Measurements from ENCODE around the gene AP1M1.
A peak's percentile ranks its signal among the peaks of the same experiment; 100 is the strongest.
"Not testable (repeated sequence)": the region's sequence is repeated elsewhere in the genome, so short reads cannot be mapped to it uniquely, and the experiment has no call there.

Gene AP1M1

GRCh38 chr19:16261584-16262368 lies 64.1 kb downstream of the AP1M1 start:
- DNase-seq (ENCODE audit: low spot score), result no peak

DNA sequence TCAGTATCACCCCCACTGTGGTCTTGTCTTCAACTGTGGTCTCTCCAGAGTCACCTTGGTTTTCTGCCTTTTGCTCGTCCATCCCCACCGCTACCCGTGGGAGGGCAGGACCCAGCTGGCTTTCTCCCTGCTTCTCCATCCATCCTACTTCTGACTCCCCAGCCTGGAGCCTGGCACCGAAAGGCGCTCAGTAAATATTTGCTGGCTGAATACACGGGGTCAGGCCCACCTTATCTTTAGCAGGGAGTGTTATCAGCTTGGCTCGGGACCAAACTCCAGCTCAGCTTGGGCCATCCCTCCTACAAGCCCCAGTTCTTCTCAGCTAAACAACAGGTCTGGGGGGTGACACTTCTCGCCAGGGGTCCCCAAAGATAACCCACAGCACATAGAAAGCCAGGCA lies 64.9 kb downstream of the AP1M1 start:
- no peak for DNase-seq (ENCODE audit: low spot score)

- peak; percentile 60 for DNase-seq (ENCODE audit: low spot score)
Measured at GRCh38 chr19:16263141-16263761, 65.5 kb downstream of the AP1M1 start.

GRCh38 chr19:16265205-16265604 lies 67.5 kb downstream of the AP1M1 start:
- no peak for DNase-seq (ENCODE audit: low spot score)

DNA sequence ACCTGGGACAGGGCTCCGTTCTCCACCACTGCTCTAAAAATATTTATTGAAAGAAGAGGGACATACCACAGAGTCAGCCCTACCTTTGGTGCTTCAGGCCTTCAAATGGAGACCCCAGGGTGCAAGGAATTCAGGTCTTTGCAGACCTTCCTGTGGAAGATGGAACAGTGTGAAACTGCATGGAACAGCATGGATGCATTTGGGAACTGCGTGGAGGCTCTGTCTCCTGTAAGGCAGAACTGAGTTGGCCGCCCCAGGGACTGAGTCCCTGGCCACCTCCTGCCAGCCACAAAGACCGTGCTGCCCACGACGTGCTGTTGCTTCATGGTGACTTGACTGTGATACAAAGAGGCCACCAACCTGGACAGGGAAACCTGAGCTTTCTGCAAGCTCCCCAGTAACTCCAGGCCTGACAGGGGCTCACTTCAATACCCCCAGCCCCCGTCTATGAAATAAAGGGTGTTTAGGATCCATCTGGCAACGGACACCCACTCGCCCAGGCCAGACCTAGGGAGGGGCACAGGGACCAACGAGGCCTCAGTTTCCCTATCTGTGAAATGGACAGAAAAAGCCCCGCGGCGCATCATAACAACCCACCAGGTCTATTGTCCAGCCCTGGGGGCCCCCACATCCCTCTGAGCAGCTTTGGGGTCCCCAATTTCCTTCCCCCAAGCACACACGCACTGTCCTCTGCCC lies 68.3 kb downstream of the AP1M1 start:
- DNase-seq (ENCODE audit: low spot score), result no peak

GRCh38 chr19:16266586-16266942 lies 68.9 kb downstream of the AP1M1 start:
- no peak for DNase-seq (ENCODE audit: low spot score)

DNA sequence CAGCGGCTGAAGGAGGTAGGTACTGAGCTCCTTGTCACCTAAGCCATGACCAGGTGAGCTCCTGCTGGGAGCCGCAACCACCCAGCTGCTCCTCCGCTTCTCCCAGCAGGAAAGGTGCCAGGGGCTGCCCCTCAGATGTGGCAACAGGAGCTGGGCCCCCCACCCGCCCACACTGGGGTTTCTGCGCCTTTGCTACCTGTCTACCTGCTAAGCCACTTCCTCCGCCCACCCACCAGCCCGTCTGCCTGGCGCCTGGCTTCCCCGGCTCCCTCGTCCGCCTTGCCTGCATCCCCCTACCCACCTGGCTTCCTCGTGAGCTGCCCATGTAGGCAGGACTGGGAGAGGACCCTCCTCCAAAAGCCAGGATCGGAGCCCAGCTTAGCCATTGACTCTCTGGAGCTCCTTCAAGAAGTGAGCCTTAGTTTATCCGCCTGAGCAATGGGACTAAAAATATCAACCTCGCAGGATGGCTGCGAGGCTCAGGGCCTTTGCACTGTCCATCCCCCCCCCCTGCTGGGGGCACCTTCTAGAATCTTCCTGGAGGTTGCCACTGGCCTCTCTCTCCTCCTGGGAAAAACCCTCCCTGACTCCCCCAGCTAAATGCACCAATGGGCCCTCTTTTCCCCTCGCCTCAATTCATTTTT lies 71.1 kb downstream of the AP1M1 start:
- DNase-seq (ENCODE audit: low spot score), result no peak

DNA sequence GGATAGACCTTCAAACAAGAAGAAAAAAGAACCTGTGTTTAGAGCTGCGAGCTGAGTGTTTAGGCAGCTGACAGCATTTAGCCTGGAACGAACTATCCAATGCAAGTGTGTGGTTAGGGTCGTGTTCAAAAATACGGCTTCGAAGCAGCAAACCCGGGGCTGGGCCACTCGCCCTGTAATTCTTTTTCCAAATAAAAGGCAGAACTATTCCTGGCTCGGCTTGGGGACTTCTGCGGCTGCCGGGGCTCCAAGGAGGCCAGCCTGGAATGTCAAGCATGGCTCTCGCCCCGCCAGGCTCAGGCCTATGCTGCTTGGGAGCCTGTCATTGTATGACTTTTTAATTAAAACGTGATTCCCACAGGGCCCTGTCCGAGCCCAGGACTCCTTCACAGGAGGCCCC lies 75.2 kb downstream of the AP1M1 start:
- DNase-seq (ENCODE audit: low spot score), result no peak

DNA sequence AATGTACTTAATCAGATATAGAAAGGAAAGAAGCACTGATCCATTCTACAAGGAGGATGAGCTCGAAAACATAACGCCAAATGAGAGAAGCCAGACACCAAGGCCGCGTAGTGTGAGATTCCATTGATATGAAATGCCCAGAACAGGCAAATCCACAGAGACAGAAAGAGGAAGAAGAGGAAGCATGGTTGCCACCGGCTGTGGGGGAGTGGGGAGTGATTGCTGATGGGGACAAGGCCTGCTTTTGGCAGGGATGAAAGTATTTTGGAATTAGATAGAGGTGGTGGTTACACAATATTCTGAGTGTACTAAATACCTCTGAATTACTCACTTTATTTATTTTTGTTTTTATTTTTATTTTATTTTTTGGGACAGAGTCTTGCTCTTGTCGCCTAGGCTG lies 76.7 kb downstream of the AP1M1 start:
- DNase-seq (ENCODE audit: low spot score), result no peak

DNA sequence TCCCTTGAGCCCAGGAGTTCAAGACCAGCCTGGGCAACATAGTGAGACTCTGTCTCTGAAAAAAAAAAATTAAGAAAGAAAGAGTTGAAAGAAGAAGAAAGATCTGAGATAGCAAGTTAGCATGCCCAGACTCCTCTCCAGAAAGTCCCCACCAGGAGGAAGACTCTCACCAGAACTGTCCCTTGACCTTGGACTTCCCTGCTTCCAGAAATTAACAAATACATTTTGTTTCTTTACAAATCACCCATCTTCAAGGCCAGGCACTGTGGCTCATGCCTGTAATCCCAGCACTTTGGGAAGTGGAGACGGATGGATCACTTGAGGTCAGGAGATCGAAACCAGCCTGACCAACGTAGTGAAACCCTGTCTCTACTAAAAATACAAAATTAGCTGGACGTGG lies 82.6 kb downstream of the AP1M1 start:
- no peak for DNase-seq (ENCODE audit: low spot score)

DNA sequence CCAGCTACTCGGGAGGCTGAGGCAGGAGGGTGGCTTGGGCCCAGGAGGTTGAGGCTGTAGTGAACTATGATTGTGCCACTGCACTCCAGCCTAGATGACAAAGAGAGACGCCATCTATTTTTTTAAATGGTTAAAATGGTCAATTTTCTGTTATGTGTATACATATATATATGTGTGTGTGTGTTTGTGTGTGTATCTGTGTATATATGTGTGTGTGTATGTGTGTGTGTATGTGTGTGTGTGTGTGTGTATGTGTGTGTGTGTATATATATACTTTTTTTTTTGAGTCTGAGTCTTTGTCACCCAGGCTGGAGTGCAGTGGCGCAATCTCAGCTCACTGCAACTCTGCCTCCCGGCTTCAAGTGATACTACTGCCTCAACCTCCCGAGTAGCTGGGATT lies 84.0 kb downstream of the AP1M1 start:
- no peak for DNase-seq (ENCODE audit: low spot score)

DNA sequence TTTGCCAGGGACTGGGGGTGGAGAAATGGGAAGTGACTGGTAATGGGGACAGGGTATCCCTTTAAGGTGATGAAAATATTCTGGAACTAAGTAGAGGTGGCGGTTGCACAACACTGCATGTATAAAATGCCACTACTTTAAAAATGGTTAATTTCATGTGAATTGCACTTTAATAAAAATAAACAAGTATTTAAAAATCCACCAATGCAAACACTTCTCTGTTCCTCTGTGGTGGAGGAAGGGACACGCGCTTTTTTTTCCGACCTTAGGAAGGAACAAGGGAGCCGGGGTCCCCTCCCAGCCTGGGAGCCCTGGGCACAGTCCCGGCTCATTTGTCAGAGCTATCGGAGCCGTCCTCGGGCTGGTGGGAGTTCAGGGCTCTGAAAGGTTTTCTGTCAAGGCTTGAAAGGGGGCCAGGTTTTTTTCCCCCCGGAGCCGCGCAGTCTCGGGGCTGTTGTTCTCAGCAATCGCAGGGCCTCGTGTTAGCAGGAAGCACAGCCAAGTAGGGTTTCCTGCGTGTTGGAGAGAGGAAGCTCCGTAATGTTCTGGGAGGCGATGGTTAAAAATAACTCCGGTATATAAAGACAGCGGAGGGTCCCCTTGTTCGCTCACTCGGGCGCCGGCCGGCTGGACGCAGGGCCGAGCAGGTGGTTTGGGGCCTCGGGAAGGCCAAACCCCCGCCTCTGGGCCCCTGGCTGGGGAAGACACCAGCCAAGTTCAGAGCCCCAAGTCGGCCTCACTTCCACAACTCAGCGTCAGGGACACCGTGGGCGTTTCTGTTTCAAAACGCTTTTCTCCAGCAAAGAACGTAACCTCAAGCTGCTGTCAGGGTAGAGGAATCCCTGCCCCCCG lies 85.7 kb downstream of the AP1M1 start:
- no peak for DNase-seq (ENCODE audit: low spot score)

DNA sequence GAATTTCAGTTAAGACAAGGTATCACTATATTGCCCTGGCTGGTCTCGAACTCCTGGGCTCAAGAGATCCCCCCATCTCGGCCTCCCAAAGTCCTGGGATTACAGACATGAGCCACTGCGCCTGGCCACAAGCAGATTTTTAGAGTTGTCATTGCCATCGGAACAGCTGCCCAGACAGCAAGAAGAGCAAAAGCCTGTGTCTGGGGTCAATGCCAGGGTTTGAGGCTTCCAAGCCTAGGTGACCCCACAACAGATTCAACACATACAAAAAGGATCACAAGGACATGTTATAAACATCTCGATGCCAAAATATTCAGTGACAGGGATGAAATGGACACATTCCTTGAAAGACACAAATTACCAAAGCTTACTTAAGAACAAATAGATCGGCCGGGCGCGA lies 86.8 kb downstream of the AP1M1 start:
- DNase-seq (ENCODE audit: low spot score), result no peak

GRCh38 chr19:16285079-16285478 lies 87.4 kb downstream of the AP1M1 start:
- not testable (repeated sequence) for DNase-seq (ENCODE audit: low spot score)

DNA sequence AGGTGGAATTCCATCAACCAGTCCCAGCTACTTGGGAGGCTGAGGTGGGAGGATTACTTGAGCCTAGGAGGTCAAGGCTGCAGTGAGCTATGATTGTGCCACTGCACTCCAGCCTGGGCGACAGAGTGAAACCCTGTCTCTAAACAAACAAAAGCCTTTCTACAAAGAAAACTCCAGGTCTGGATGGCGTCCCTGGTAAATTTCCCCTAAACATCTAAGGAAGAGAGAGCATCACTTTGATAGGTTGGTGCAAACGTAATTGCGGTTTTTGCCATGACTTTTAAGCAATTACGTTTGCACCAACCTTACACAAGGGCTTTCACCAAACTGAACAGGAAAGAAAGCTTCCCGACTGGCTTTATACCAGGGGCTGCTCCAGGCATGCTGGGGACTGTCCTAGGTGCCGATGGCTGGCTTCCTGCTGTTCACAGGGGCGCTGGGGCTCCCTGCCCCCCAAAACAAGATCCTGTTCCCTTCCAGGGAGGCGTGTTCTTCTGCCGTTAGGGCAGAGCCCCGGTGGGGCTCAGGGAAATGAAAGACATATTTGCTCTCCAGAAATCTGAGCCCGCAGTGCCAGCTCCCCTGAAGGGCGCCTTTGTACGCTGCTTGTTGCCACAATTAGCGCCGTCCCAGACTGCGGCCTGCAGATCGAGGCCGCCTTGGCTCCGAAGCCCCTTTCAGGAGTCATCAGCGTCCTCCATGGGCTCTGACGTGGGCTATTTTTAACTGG lies 88.2 kb downstream of the AP1M1 start:
- DNase-seq (ENCODE audit: low spot score), result no peak

GRCh38 chr19:16288544-16288943 lies 90.8 kb downstream of the AP1M1 start:
- no peak for DNase-seq (ENCODE audit: low spot score)

GRCh38 chr19:16289594-16289993 lies 91.9 kb downstream of the AP1M1 start:
- DNase-seq (ENCODE audit: low spot score), result no peak

- no peak for DNase-seq (ENCODE audit: low spot score)
Measured at GRCh38 chr19:16290692-16291091, 93.0 kb downstream of the AP1M1 start.

DNA sequence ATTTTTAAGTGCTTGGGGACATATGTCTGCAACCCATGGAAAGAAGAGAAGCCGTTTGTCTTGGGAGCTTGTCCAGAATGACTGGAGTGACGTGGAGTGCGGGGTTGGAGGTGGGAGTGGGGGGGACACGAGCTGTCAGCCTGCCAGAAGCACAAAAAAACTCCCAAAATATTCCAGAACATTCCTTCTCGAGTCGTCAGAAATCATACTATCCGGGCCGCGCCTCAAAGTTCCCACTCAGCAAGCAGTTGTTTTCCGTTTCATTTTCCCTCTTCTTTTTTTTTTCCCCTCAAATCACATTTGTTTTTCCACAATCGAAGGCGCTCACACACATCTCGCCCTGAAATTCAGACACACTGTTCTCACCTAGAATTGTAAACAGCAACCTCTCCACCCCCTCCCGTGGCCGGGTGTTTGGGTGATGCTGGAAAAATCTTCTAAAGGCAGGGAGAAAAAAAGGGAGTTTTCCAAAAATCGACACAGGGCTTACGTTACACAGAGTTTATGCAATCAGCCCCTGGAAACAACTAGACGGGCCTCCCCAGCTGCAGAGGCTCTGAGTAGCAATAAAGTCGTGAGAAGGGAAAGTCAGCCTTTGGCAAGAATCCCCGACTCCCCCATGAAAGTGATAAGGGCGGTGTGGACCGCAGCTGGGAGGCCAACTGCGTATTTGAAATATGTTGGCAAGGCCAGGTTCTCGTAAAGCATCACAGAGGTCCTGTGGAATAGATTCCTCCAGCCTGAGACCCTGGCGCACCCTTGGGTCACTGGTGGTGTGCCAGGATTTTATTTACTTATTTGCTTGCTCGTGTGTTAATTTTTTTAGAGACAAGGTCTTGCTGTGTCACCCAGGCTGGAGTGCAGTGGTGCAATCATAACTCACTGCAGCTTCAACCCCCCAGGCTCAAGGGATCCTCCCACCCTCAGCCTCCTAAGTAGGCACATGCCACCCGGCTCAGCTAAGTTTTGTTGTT lies 95.7 kb downstream of the AP1M1 start:
- DNase-seq (ENCODE audit: low spot score), result no peak

GRCh38 chr19:16295057-16295456 lies 97.3 kb downstream of the AP1M1 start:
- DNase-seq (ENCODE audit: low spot score), result no peak
